Glutamatergic neuron (in vitro differentiated cells): ENCODE results near the gene CNNM4. TPM values are rescaled to one million over a fixed set of nuclear protein-coding genes. Genes with fewer than 3 reads are reported as not detected.
A peak's percentile ranks its signal among the peaks of the same experiment; 100 is the strongest.

Experiments used
- DNase-seq: peaks from one replicate; pipeline ENCODE4 v3.0.0; 2022
- H3K27ac Mint-ChIP-seq: one replicate; pipeline ENCODE4 v1.8.0; 2020; ENCODE audit warnings: mild to moderate bottlenecking, mixed read lengths, inconsistent platforms; ENCODE audit not compliant: unreplicated experiment
- H3K27me3 Mint-ChIP-seq: one replicate; pipeline ENCODE4 v1.8.0; 2020; ENCODE audit warnings: mild to moderate bottlenecking, moderate library complexity, mixed read lengths, inconsistent platforms; ENCODE audit not compliant: unreplicated experiment
- H3K36me3 Mint-ChIP-seq: one replicate; pipeline ENCODE4 v1.8.0; 2020; ENCODE audit warnings: mild to moderate bottlenecking, mixed read lengths, inconsistent platforms; ENCODE audit not compliant: unreplicated experiment
- H3K4me1 Mint-ChIP-seq: one replicate; pipeline ENCODE4 v1.8.0; 2020; ENCODE audit warnings: mild to moderate bottlenecking, low read depth, mixed read lengths, inconsistent platforms; ENCODE audit not compliant: unreplicated experiment
- H3K4me3 Mint-ChIP-seq: one replicate; pipeline ENCODE4 v1.8.0; 2020; ENCODE audit warnings: mild to moderate bottlenecking, mixed read lengths, inconsistent platforms; ENCODE audit not compliant: unreplicated experiment
- H3K9me3 Mint-ChIP-seq: one replicate; pipeline ENCODE4 v1.8.0; 2020; ENCODE audit warnings: mild to moderate bottlenecking, moderate library complexity, mixed read lengths, inconsistent platforms; ENCODE audit not compliant: unreplicated experiment
- CTCF ChIP-seq: fragments of 200-600 bp; sonication (generic); IDR thresholded peaks from one replicate; pipeline ENCODE4 v1.5.0; 2021; ENCODE audit not compliant: partially characterized antibody, unreplicated experiment
- total RNA-seq: library from RNA; stranded (reverse); fragmentation: NEBNext Ultra II Directional; extraction: Animal tissue kit (Norgen Biotek cat#: 25700); gene quantifications from one replicate; pipeline ENCODE4 v1.2.1, GENCODE V29; 2021; ENCODE audit not compliant: unreplicated experiment

CNNM4 gene
- total RNA-seq, 1 donor from 2014 or later = 15.4 TPM

DNA sequence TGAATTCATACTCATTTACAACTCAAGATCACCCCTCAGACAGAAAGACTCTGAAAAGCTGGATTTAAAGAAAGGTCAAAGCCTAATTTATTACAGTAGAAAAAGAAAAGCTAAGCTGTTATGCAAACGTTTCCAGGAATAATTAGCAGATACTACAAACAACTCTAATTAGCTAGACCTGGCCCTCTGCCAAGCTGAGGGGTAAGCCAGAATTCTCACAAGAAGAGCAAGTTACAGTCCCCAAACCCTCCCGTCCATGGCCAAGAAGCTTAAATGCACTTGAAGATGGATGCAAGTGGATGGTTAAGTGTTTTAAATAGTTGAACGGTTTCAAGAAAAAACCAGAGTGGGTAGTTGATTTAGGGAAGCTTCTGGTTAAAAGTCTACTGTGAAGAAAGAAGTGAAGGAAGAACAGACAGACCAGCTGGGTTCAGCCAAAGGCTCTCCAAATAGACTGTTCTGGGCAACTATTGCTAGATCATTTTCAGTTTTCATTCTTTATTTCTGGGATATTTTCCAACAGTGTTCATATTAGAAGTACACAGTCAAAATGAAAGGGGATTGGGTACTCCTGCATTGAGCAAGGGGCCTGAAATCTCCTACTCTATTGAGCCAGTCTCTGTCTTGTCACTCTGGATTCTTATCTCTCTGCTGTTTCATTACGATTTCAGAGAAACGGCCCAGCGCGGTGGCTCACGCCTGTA lies 25.7 kb upstream of the CNNM4 start:
- H3K9me3 Mint-ChIP-seq = no peaks in the 10 kb centered on the region

GRCh38 chr2:96737251-96737650 lies 23.5 kb upstream of the CNNM4 start:
- Mint-ChIP-seq H3K9me3 (peaks cover 3% of the 10 kb centered on the region), H3K4me1 (peaks cover 8% of the 10 kb centered on the region), H3K36me3 (no peaks in the 10 kb centered on the region), H3K27ac (no peak overlapping the region), H3K27me3 (peaks cover 12% of the 10 kb centered on the region), H3K4me3 (no peak overlapping the region)
- no peak for TF ChIP-seq CTCF
- DNase-seq = no peak

More for the DNA sequence above, 25.7 kb upstream of the CNNM4 start:
- no peak for TF ChIP-seq CTCF
- no peaks in the 10 kb centered on the region for H3K36me3 Mint-ChIP-seq
- H3K4me3 Mint-ChIP-seq = no peak overlapping the region
- no peak for DNase-seq
- peaks cover 10% of the 10 kb centered on the region for H3K27me3 Mint-ChIP-seq
- peaks cover 4% of the 10 kb centered on the region for H3K4me1 Mint-ChIP-seq
- H3K27ac Mint-ChIP-seq = no peak overlapping the region

GRCh38 chr2:96737831-96738230 lies 22.9 kb upstream of the CNNM4 start:
- Mint-ChIP-seq H3K36me3 (no peaks in the 10 kb centered on the region), H3K9me3 (peaks cover 3% of the 10 kb centered on the region), H3K4me3 (no peak overlapping the region), H3K27ac (no peak overlapping the region), H3K27me3 (peaks cover 12% of the 10 kb centered on the region), H3K4me1 (peaks cover 8% of the 10 kb centered on the region)
- no peak for TF ChIP-seq CTCF
- no peak for DNase-seq

GRCh38 chr2:96739076-96739632 lies 21.5 kb upstream of the CNNM4 start:
- Mint-ChIP-seq H3K4me3 (peak overlapping the region; percentile 99), H3K27ac (peak overlapping the region; percentile 91), H3K36me3 (no peaks in the 10 kb centered on the region), H3K4me1 (peaks cover 8% of the 10 kb centered on the region), H3K9me3 (peaks cover 3% of the 10 kb centered on the region), H3K27me3 (peaks cover 12% of the 10 kb centered on the region)
- DNase-seq = no peak
- no peak for TF ChIP-seq CTCF
